A673 (cell line): ENCODE data around the gene MMEL1. TPM values are rescaled to one million over a fixed set of nuclear protein-coding genes. Genes with fewer than 3 reads are reported as not detected.

ENCODE experiments used
- BruUV-seq: library from RNA; stranded (reverse); fragments of 400-500 nt; replicated peaks from 2 replicates; lab custom pipeline; 2021; lab: Mats Ljungman, UMichigan
- CTCF ChIA-PET: fragments of 300-600 bp; sonication (Branson Sonifier 250); formaldehyde crosslinking; loops from one replicate; lab custom pipeline; 2022; ENCODE audit warnings: antibody characterized with exemption; lab: Charles Lee
- POLR2A ChIA-PET: fragments of 300-600 bp; sonication (Branson Sonifier 250); formaldehyde crosslinking; loops from one replicate; lab custom pipeline; 2022; ENCODE audit warnings: antibody characterized with exemption; ENCODE audit not compliant: low non-redundant PET; lab: Charles Lee
- DNase-seq: peaks from one replicate; pipeline ENCODE4 v3.0.0-alpha.2; 2015; ENCODE audit warnings: low spot score
- H3K27ac ChIP-seq: fragments of 200-600 bp; sonication (generic); 2 replicates; pipeline ENCODE4 v1.5.1; 2016; ENCODE audit warnings: mixed run types, low read depth, mild to moderate bottlenecking, mixed read lengths, antibody characterized with exemption, low read length; ENCODE audit not compliant: poor library complexity, severe bottlenecking
- H3K27me3 ChIP-seq: fragments of 200-600 bp; sonication (generic); replicated peaks from 2 replicates; pipeline ENCODE4 v1.6.1; 2017; ENCODE audit warnings: mixed run types, low read depth, mild to moderate bottlenecking, mixed read lengths, antibody characterized with exemption, low read length; ENCODE audit not compliant: insufficient read depth, poor library complexity
- H3K36me3 ChIP-seq: fragments of 200-600 bp; sonication (generic); 2 replicates; pipeline ENCODE4 v1.6.1; 2016; ENCODE audit warnings: mixed run types, mild to moderate bottlenecking, mixed read lengths, antibody characterized with exemption, low read length; ENCODE audit not compliant: insufficient read depth, poor library complexity, severe bottlenecking
- H3K4me1 ChIP-seq: fragments of 200-600 bp; sonication (generic); 2 replicates; pipeline ENCODE4 v1.6.1; 2017; ENCODE audit warnings: mixed run types, mild to moderate bottlenecking, mixed read lengths, antibody characterized with exemption, low read length; ENCODE audit not compliant: insufficient read depth, poor library complexity, severe bottlenecking
- H3K4me3 ChIP-seq: fragments of 200-600 bp; sonication (generic); 2 replicates; pipeline ENCODE4 v1.5.1; 2016; ENCODE audit warnings: low read depth, mixed run types, mild to moderate bottlenecking, mixed read lengths, low read length; ENCODE audit not compliant: poor library complexity, severe bottlenecking
- H3K9me3 ChIP-seq: fragments of 200-600 bp; sonication (generic); 2 replicates; pipeline ENCODE4 v1.6.1; 2016; ENCODE audit warnings: mixed run types, low read depth, mild to moderate bottlenecking, mixed read lengths, antibody characterized with exemption, low read length; ENCODE audit not compliant: poor library complexity, severe bottlenecking
- EZH2 ChIP-seq: fragments of 200-600 bp; sonication (generic); IDR thresholded peaks from 2 replicates; pipeline ENCODE4 v1.6.1; 2017; ENCODE audit warnings: borderline replicate concordance, low read depth, mild to moderate bottlenecking, mixed read lengths, antibody characterized with exemption, low read length; ENCODE audit not compliant: poor library complexity, severe bottlenecking
- intact Hi-C: fragments of 100-400 bp; cut with micrococcal nuclease; formaldehyde crosslinking; loops from one replicate; pipeline ENCODE4 v1.10.0; 2022; ENCODE audit not compliant: unreplicated experiment
- total RNA-seq: library from RNA; stranded (reverse); gene quantifications from 2 replicates; pipeline ENCODE4 v1.2.3, GENCODE V29; 2021
- TF ChIP-seq, protein P1 (sequence below): fragments of 300-800, 200-600 bp; sonication (generic); conservative IDR thresholded peaks from 2 replicates; pipeline ENCODE4 v1.5.1; 2017; ENCODE audit warnings: low read depth, mild to moderate bottlenecking, antibody characterized with exemption, low read length, moderate library complexity, mixed read lengths

MMEL1 gene
- total RNA-seq, 1 experiment from 2014 or later: not detected

DNA sequence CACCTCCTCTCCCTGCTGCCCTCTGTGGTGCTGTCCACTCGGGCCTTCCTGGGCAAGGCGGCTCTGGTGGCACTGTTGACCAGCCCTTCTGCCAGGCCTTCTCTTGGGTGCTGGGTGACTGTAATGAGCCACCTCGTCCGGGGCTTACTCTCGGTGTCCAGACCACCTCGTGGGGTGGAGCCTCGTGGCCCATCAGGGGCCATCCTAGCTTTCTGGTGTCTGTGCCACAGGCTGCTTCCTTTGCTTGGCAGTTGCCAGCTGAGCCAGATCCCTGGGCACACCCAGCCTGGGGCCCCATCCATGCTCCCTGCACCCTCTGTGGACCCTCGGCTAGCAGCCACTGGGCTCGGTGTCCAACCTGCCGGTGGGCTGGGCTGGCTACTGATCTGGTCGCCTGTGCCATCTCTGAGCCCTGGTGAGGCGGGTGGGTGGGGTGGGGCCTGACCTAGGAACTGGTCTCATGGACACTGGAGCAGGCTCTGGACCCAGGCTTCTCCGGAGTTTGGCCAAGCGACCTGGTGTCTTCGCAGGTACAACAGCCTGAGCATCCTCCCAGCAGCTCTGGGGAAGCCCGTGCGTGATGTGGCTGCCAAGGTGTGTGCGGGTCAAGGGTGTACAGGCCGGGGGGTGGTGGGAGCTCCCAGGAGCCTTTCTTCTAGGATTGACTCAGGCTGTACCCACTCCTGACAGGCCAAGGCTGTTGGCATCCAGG is 44.8 kb downstream of the MMEL1 start:
- BruUV-seq: no TSS peak

DNA sequence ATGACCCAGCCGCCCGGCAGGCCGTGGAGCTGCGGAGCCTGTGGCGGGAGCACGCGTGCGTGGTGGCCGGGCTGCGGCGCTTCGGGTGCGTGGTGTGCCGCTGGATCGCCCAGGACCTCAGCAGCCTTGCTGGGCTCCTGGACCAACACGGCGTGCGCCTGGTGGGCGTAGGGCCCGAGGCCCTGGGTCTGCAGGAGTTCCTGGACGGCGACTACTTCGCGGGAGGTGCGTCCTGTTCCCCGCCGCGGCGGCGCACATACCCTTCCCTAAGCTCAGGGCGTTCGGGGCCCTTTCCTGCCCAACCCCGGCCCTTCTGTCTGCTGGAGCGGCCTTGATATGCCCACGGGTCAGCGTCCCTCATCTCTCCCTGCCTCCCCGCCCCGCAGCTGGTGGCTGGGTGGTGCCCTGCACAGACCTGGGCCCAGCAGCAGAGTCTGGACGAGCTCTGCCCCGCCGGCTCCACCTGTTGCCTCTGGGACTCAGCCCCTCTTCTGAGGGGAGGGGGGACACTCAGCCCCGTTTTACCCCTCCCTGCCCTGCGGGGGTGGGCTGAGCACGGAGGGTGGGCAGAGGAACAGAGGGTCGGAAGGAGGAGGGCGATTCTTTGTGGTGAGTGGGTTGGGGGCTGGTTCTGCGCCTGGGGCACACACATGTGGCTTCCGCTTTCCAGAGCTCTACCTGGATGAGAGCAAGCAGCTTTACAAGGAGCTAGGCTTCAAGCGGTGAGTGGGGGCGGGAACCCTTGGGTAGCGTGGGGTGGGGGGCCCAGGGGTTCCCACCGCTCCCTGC is 45.6 kb downstream of the MMEL1 start:
- peaks cover 7% of the 10 kb centered on the region for H3K4me1 ChIP-seq
- ChIA-PET CTCF (no interaction called here), POLR2A (no interaction called here)
- DNase-seq: no peak
- BruUV-seq: no TSS peak
- TF ChIP-seq, protein P1, sequence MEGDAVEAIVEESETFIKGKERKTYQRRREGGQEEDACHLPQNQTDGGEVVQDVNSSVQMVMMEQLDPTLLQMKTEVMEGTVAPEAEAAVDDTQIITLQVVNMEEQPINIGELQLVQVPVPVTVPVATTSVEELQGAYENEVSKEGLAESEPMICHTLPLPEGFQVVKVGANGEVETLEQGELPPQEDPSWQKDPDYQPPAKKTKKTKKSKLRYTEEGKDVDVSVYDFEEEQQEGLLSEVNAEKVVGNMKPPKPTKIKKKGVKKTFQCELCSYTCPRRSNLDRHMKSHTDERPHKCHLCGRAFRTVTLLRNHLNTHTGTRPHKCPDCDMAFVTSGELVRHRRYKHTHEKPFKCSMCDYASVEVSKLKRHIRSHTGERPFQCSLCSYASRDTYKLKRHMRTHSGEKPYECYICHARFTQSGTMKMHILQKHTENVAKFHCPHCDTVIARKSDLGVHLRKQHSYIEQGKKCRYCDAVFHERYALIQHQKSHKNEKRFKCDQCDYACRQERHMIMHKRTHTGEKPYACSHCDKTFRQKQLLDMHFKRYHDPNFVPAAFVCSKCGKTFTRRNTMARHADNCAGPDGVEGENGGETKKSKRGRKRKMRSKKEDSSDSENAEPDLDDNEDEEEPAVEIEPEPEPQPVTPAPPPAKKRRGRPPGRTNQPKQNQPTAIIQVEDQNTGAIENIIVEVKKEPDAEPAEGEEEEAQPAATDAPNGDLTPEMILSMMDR: no peak
- no peak for TF ChIP-seq EZH2
- H3K4me3 ChIP-seq: peak overlapping the region; percentile 65
- intact Hi-C loops: no loop called here
- peak overlapping the region; percentile 90 for H3K27ac ChIP-seq
- no peaks in the 10 kb centered on the region for H3K9me3 ChIP-seq
- H3K36me3 ChIP-seq: no peaks in the 10 kb centered on the region
- H3K27me3 ChIP-seq: no peaks in the 10 kb centered on the region

More for the DNA sequence above, 44.8 kb downstream of the MMEL1 start:
- intact Hi-C loops: no loop called here
- H3K27me3 ChIP-seq: no peaks in the 10 kb centered on the region
- no peak overlapping the region for H3K27ac ChIP-seq
- ChIA-PET POLR2A (no interaction called here), CTCF (no interaction called here)
- no peaks in the 10 kb centered on the region for H3K9me3 ChIP-seq
- H3K36me3 ChIP-seq: no peaks in the 10 kb centered on the region
- no peak for TF ChIP-seq EZH2
- TF ChIP-seq, protein P1: no peak
- no peak for DNase-seq
- H3K4me3 ChIP-seq: peak overlapping the region; percentile 65
- H3K4me1 ChIP-seq: peaks cover 7% of the 10 kb centered on the region

DNA sequence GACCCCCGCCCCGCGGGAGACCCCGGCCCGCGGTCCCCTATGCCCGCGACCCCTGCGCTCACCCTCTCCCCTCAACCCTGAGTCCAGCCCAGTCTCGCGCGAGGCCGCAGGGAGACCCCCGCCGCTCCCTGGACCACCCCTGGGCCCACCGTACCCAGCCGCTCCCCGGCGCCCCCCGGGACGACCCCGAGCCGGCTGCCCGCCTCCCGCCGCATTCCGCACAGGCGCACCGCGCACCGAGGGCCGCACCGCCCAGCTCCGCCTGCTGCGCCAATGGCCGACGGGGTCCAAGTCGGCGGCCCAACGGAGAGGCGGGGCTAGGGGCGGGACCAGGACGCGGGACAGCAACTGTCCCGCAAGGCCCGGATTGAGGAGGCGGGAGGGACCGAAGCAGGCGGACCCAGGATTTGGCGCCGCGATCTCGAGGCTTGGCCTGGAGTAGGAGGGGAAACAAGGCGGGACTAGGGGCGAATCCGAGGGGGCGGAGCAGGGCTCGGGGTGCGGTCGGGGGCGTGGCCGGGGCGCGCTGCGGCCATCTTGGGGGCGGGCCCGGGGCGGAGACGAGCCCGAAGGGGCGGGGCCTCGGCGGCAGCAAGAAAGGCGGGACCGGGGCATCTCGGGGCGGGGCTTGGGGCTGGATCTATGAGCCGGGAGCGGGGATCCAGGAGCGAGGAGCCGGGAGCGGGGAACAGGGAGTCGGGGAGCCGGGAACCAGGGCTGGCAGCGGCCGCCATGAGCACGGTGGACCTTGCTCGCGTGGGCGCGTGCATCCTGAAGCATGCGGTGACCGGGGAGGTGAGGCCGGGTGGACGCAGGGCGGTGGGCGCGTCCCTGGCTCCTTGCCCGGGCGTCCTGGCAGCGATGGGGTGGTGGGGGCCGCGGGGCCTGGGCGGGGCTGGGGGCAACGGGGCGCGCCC is 46.4 kb downstream of the MMEL1 start, which contains the start of gene PRXL2B:
Gene PRXL2B (plus strand): TSS at position 624 of the 917 bp plus-strand sequence. CDS start 109 bp downstream, at position 733.
- Histone ChIP-seq H3K27ac (peak within 1 kb of the TSS; percentile 90), H3K4me1 (peaks cover 7% of the 10 kb centered on the region), H3K27me3 (no peaks in the 10 kb centered on the region), H3K36me3 (no peaks in the 10 kb centered on the region), H3K9me3 (no peaks in the 10 kb centered on the region), H3K4me3 (peak within 1 kb of the TSS; percentile 65)
- CTCF ChIA-PET: no interaction called here
- POLR2A ChIA-PET: no interaction called here
- DNase-seq: peak; percentile 99
- TF ChIP-seq, protein P1: no peak
- TF ChIP-seq EZH2: no peak
- intact Hi-C loops: no loop called here
- no TSS peak for BruUV-seq
